ENCODE measurements around the gene KCNG4. TPM values are rescaled to one million over a fixed set of nuclear protein-coding genes. Genes with fewer than 3 reads are reported as not detected.

Gene KCNG4
- total RNA-seq, 1 experiment from 2014 or later = not detected

GRCh38 chr16:84247844-84248243, 8.0 kb upstream of the KCNG4 start:
- H3K4me1 ChIP-seq (ENCODE audit: control insufficient read depth, insufficient read depth, low read length) = no peaks in the 10 kb centered on the region
- BruUV-seq (replicated peaks) = no TSS peak
- CTCF ChIA-PET = no interaction called here
- no peak for DNase-seq (ENCODE audit: low read depth, low spot score)
- no peaks in the 10 kb centered on the region for H3K27me3 ChIP-seq (ENCODE audit: control insufficient read depth, insufficient read depth, low read length)
- no peak for ATAC-seq
- H3K36me3 ChIP-seq (ENCODE audit: control insufficient read depth, insufficient read depth, low read length) = no peaks in the 10 kb centered on the region
- POLR2A ChIA-PET = no interaction called here
- no peak overlapping the region for H3K27ac ChIP-seq (ENCODE audit: low read length)
- intact Hi-C loops (cut with micrococcal nuclease; ENCODE audit: unreplicated experiment) (no loop called here), in situ Hi-C loops (cut with HindIII; ENCODE audit: low pct_unique_long_range_greater_than_20kb, low sequenced_read_pairs) (no loop called here)
- no peak overlapping the region for H3K4me3 ChIP-seq (ENCODE audit: low read depth in 2 of 2, low read length in 2 of 2)
- TF ChIP-seq REST (IDR thresholded peaks at IDR 0.05; ENCODE audit: insufficient read depth in 1 of 2, low read depth in 2 of 2, low read length in 1 of 2) (no peak), CTCF (IDR thresholded peaks at IDR 0.05) (no peak), TCF7L2 (IDR thresholded peaks at IDR 0.05; ENCODE audit: low read depth, low read length) (no peak), POLR2AphosphoS5 (IDR thresholded peaks at IDR 0.05; ENCODE audit: low read depth, low read length) (no peak), SIN3A (IDR thresholded peaks at IDR 0.05; ENCODE audit: borderline replicate concordance, insufficient read depth, low read depth, low read length) (no peak)
- H3K9me3 ChIP-seq (ENCODE audit: control insufficient read depth, insufficient read depth, low read depth, low read length) = no peaks in the 10 kb centered on the region

- intact Hi-C loops (cut with micrococcal nuclease; ENCODE audit: unreplicated experiment) = no loop called here
- in situ Hi-C loops (cut with HindIII; ENCODE audit: low pct_unique_long_range_greater_than_20kb, low sequenced_read_pairs) = no loop called here
- TF ChIP-seq POLR2AphosphoS5 (IDR thresholded peaks at IDR 0.05; ENCODE audit: low read depth, low read length) (no peak), SIN3A (IDR thresholded peaks at IDR 0.05; ENCODE audit: borderline replicate concordance, insufficient read depth, low read depth, low read length) (no peak), REST (IDR thresholded peaks at IDR 0.05; ENCODE audit: insufficient read depth in 1 of 2, low read depth in 2 of 2, low read length in 1 of 2) (no peak)
- POLR2A ChIA-PET = no interaction called here
- ATAC-seq (no peak), DNase-seq (ENCODE audit: low read depth, low spot score) (no peak)
- Histone ChIP-seq H3K36me3 (ENCODE audit: control insufficient read depth, insufficient read depth, low read length) (no peaks in the 10 kb centered on the region), H3K4me3 (ENCODE audit: low read depth in 2 of 2, low read length in 2 of 2) (no peak overlapping the region), H3K27me3 (ENCODE audit: control insufficient read depth, insufficient read depth, low read length) (no peaks in the 10 kb centered on the region), H3K9me3 (ENCODE audit: control insufficient read depth, insufficient read depth, low read depth, low read length) (no peaks in the 10 kb centered on the region), H3K4me1 (ENCODE audit: control insufficient read depth, insufficient read depth, low read length) (no peaks in the 10 kb centered on the region), H3K27ac (ENCODE audit: low read length) (no peak overlapping the region)
- CTCF ChIA-PET = interaction anchor here (0.7 kb wide), 1 partner anchor 181 kb away, joined by 3 read pairs; no protein-coding TSS in a partner anchor
- no TSS peak for BruUV-seq (replicated peaks)
Observed at GRCh38 chr16:84247331-84247730, 7.5 kb upstream of the KCNG4 start.
